GM18505 (cell line): Measurements from ENCODE around the gene HOXB3.

Experiments used
- ATAC-seq: cut with Tn5 transposase; IDR thresholded peaks from one replicate; pipeline ENCODE4 v1.9.1; 2021; ENCODE audit not compliant: unreplicated experiment
- POLR2A ChIP-seq: IDR thresholded peaks from 4 replicates; pipeline ENCODE4 v1.6.1; 2011; ENCODE audit warnings: borderline replicate concordance; ENCODE audit not compliant: insufficient read depth, insufficient read length; ENCODE audit errors: extremely low read depth

HOXB3 gene

DNA sequence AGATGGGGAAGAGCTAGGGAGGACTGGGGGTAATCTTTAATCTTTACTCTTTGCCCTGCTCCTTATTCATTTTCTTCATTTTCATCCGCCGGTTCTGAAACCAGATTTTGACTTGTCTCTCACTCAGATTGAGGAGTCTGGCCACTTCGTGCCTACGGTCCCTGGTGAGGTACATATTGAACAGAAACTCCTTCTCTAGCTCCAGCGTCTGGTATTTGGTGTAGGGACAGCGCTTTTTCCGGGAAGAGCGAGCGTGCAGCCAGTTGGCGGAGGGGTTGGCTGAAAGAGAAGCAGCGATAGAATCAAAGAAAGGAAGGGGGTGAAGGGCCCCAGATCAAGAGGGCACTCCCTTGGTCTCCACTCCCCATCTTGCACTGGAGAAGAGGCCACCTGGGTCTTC, 32.8 kb upstream of the HOXB3 start:
- no peak for ATAC-seq
- no peak for TF ChIP-seq POLR2A

DNA sequence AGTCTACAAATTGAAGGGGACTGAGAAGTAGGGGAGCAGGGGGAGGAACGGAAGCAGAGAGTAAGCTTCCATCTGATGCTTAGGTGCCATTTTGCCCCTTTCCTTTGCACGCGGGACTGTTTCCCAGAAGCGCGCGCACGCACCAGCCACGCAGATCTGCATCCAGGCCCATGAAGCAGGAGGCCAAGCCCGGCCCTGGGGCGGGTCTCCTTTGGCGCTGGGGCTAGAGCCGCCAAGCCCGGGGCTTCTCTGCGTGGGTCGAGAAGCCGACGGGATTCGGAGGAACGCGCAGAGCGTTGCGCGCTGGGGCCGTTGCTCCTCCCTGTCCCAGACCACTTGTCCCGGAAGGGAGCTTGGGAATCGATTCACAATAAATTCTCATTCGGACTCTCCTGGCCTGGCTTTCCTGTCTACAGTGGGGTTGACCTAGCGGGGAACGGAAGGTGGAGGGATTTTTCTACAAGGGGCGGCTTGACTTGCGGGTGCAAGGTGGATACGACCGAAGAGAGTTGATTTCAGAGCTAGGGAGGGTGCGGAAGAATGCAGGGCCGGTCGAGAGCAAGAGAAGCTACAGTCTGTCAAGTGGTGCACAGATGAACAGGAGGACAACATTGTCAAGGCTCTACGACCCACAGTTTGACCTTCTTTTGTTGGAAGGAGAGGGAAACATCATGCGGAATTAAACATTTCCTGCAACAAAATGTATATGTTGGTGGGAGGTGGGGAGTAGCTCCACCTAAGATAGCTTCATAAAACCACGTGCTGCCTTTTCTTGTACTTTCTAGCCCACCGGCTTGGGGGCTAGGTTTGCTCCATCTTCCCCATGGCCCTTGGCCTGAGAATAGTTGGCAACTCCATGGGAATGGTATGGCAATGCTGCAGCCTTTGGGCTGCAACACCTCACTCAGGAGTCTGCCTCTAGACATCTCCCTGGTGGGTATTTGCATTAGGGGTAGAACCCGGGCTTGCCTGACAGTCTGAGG, 31.7 kb upstream of the HOXB3 start:
- TF ChIP-seq POLR2A: no peak

DNA sequence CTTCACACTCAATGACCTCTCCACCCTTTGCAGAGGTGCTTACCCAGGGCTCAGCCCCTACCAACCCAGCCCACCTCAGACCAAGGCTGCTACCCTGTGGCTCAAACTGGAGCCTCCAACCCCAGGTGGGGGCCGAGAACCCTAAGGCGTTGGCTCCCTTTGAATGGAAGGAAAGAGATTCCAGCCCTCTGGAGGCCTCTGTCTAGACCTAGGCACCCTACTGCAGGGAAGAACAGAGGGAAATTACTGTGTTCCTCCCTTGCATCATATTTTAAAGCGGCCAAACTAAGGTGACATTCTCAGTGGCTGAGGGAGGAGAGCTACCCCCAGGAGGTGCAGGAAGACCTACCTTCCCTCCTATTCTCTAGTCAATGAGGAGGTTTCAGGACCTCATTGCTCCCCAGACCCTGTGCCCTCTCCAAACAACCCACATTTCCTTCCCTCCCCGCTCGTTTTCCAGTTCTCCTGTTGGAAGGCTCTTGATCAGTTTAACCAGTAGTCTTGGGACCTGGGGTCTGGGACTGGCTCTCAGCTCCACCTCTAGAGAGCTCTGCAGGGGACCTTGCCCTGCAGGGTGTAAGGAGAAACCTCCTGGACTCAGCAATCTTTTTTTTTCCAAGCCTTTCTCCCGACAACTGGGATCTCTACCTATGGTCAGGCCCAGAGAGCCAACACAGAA, 30.6 kb upstream of the HOXB3 start:
- TF ChIP-seq POLR2A: no peak
- no peak for ATAC-seq

More for the DNA sequence above, 31.7 kb upstream of the HOXB3 start:
- no peak for ATAC-seq

DNA sequence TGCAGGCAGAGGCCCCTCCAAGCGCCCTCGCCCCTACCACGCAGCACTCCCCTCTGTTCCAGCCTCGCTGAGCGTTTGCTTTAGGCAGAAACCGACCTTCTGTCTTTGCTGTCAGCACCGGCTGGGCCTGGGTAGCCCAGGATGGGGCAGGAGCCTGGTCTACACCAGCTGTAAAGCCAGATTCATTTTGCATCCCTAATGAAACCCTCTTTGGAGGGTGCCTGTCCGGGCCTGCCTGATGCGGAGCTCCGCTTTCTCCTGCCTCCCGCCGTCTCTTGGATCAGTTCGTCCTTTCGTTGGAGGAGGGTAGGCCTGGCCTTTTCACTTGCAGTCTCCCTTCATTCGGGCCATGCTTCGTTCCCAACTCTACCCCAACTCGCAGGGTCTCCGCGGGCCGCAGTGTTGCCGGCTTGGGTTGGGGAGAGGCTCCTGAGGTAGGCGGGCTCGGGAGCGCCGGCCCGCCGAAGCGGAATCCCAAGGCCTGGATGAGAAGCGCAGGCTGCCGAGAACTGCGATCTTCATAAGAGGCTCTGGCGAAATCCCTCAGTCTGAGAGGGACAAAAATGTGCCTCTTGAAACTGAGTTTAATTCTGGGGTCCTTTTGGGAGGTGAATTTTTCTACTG, 29.9 kb upstream of the HOXB3 start:
- no peak for TF ChIP-seq POLR2A
- no peak for ATAC-seq

DNA sequence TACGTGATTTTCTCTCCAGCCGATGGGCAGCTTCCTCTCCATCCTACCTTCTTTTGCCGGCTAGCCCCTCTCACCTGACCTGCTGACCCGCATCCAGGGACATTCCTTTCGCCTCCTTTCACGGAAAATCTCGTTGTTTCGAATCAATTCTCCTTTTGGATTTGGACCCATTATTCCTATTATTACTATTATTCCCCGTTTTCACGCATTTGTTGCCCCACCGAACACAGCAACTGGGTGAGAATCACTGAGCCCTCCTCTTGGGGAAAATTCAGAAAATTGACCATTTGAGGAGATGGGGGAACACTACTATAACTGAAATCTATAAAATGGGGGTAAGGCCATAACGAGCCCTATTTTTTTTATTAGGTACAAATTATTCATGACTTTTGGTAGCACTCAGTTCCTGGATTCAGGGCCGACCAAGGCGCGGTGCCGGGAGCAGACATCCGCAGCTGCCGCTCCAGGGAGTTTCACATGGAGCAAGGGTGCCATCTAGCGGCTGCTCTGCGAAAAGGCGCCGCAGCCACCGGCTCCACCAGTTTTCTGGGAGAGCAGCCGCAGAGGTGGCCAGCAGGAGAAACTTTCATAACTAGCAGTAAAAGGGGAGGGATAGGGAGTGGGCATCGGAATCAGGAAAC, 28.3 kb upstream of the HOXB3 start:
- ATAC-seq: no peak
- TF ChIP-seq POLR2A: no peak

DNA sequence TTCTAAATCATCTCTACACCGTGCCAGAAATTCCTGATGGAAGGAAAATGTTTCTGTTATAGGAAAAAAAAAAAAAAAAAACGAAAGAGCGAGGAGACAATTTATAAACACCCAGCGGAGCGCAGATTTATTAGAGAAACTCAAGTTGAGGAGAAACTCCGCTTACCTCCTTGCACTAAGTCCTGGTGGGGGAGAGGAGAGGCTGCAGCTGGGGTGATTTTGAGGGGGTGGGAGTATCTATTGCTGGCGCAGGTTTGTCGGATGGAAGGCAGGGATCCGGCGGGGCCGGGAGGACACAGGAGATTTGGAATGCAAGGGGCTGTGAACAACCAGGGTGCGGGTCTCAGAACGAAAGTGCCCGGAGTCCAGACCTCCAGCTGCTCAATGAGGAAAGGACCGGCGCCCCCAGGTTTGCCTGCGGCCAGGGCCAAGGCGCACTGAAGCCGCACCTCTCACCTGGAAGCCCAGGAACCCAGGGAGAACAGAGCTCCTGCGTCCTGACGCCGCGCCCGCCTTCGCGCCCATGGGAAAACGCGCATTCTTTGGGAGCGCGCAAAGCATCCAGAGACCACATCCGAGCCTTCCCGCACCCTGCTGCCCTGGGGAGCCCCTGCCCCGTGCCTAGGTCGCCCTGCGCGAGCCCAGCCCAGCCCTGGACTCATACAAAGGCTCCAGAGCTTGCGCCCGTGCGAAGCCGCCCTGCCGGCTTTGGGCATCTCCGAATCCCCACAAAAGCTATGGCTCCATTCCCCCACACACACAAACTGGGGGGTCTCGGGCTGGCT, 27.6 kb upstream of the HOXB3 start:
- TF ChIP-seq POLR2A: no peak
- no peak for ATAC-seq

DNA sequence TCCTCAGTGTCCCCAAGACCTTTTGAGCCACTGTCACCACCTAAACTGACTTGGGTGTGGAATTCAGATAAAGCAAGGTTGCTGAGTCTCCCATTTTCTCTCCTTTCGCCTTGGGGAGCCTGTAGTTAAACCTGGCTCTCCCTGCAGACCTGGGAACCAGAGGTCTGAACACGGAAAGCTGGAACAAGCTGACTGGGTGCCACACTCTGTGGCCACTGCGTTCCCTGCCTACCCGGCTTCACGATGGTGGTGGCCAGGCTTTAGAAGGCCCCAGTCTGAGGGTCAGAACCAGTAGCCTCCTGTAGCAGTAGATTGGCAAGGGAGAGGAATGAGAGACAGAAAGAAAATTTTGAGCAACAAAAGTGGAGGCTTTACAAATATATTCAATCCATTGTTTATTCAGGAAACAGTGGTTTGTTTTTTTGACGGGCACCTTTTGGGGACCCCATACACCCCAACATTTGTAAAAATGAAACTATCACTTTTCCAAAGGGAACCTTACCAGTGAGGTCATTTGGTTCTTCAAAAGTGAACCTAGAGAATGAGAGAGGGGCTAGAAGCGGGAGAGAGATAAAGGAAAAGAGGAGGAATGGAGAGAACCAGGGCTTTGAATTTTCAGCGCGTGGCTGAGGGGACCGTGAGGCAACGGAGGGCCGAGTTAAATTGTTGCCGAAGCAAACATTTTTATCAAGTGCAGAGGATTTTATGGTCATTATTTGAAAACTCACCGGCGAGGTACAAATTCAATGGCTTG, 26.9 kb upstream of the HOXB3 start:
- TF ChIP-seq POLR2A: no peak
- ATAC-seq: no peak

DNA sequence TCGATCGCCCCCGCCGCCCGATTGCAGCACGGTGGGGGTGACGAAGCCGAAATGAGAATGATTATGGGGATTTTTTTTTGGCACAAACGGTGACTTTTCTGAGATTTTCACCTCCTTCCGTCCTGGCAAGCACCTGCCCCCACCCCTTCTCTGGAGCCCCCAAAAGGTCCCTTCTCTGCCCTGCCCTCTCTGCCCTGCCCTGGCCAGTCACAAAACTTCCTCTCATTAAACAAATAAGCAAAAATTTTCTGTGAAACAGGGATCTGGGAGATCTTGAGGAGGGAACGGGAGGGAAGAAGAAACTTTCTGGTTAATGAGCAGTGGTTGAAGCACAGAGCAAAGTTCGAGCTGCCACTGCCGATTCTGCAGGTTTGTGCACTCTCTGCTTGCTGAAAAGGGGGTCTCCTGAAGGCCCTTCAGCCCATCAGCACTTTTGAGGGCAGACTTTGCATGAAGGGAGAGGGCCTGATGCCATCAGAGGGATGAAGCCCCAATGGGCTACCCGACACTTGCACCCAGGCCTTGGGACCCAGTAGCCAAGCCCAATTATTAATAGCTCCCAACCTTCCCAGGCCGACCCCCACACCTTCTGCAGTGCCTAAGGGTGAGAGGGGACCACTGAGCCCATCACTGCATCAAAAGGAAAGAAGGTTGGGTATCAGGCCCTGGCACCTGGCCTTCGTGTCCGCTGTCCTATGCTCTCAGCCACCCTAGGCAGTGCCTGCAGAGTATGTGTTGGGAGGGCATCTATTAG, 26.1 kb upstream of the HOXB3 start:
- no peak for TF ChIP-seq POLR2A
- no peak for ATAC-seq

DNA sequence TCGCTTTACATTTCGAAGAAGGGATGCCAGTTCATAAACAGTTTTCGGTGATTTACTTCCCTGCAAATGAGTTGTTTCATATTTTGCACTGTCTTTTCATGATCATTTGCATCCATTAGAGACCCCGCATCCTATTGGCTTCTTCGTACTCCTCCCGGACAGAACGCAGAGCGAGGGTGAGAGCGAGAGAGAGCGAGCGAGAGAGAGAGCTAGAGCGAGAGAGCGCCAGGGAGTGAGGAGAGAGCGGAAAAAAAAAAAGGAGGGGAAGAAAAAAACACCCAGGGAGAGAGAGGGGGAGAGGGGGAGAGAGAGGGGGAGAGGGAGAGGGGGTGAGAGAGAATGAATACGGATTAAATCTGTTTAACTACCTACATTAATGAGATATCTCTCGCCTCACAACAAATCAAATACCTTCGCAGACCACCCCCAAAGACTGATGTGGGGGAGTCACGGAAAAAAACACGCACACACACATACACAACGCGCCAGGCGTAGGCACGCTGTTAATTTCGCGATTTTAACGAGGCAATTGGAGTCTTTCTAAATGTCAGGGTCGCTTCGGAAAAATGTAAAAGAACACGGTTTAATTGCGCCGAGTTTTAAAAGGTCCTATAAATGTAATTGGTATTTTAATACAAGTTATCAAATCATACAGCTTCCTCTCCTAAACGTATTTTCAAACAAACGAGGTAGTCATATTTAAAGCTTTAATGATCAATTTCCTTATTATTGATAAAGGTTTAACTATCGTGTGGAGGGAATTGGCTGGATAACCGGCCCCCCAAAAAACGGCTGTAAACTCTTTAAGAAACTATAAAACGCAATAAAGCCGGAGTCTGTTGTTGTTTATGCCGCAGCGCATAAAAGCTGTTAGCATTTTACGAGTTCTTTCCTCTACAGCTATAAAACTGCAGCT, 25.3 kb upstream of the HOXB3 start, which contains the start of gene HOXB8:
Gene HOXB8, minus strand, starts transcription at position 246 of the 916 bp plus-strand sequence. CDS start 588 bp downstream, outside the sequence.
- no peak for TF ChIP-seq POLR2A
- ATAC-seq: no peak
